Naive thymus-derived CD4-positive, alpha-beta T cell (primary cell): ENCODE results near the gene ARRB2. TPM values are rescaled to one million over a fixed set of nuclear protein-coding genes. Genes with fewer than 3 reads are reported as not detected.

ENCODE experiments used
- ATAC-seq: fragments of 150-1000 bp; cut with Tn5 transposase; 2 replicates; pipeline ENCODE4 v1.10.0; 2021; ENCODE audit warnings: mild to moderate bottlenecking, moderate library complexity
- CTCF ChIA-PET: fragments of 350-600 bp; sonication (Branson Sonifier 250); formaldehyde crosslinking; loops from one replicate; lab custom pipeline; 2021; ENCODE audit warnings: antibody characterized with exemption; lab: Charles Lee
- POLR2A ChIA-PET: fragments of 350-600 bp; sonication (Branson Sonifier 250); formaldehyde crosslinking; loops from one replicate; lab custom pipeline; 2021; ENCODE audit warnings: antibody characterized with exemption, inconsistent platforms; lab: Charles Lee
- DNase-seq, 9 donors: peaks; one replicate each; pipeline versions ENCODE4 v3.0.0 to v3.0.0-alpha.2; 2020 to 2022; ENCODE audit warnings: mixed read lengths in 1 of 9
- H3K27ac ChIP-seq: one replicate; pipeline ENCODE4 v1.7.0; 2013; ENCODE audit warnings: mild to moderate bottlenecking, low read depth, low read length, moderate library complexity
- H3K27me3 ChIP-seq, 2 donors: one replicate each; pipeline ENCODE4 v1.7.0; 2013; ENCODE audit warnings: low read length in 2 of 2, mild to moderate bottlenecking in 2 of 2, moderate library complexity in 2 of 2; ENCODE audit not compliant: control insufficient read depth in 2 of 2, insufficient read depth in 2 of 2
- H3K36me3 ChIP-seq, 3 experiments: 1 replicate in 2 of 3; 2 replicates in 1 of 3; pipeline ENCODE4 v1.7.0; 2013; ENCODE audit warnings: low read length in 3 of 3, mild to moderate bottlenecking in 3 of 3, moderate library complexity in 1 of 3; ENCODE audit not compliant: insufficient read depth in 3 of 3, control insufficient read depth in 2 of 3
- H3K4me1 ChIP-seq, 2 donors: one replicate each; pipeline ENCODE4 v1.7.0; 2013; ENCODE audit warnings: low read length in 2 of 2, mild to moderate bottlenecking in 2 of 2, moderate library complexity in 1 of 2; ENCODE audit not compliant: control insufficient read depth in 2 of 2, insufficient read depth in 2 of 2
- H3K4me3 ChIP-seq: 2 replicates; pipeline ENCODE4 v1.7.0; 2013; ENCODE audit warnings: mild to moderate bottlenecking, low read length
- H3K9me3 ChIP-seq, 3 experiments: 1 replicate in 2 of 3; 2 replicates in 1 of 3; pipeline ENCODE4 v1.7.0; 2013; ENCODE audit warnings: low read length in 3 of 3; ENCODE audit not compliant: control insufficient read depth in 2 of 3
- H3K27ac Mint-ChIP-seq, 9 donors: one replicate each; pipeline ENCODE4 v1.8.0; 2020 to 2022; ENCODE audit warnings: mixed read lengths in 9 of 9, mild to moderate bottlenecking in 8 of 9, moderate library complexity in 5 of 9, inconsistent platforms in 2 of 9
- H3K27me3 Mint-ChIP-seq, 5 donors: one replicate each; pipeline ENCODE4 v1.8.0; 2021 to 2022; ENCODE audit warnings: mixed read lengths in 5 of 5, mild to moderate bottlenecking in 1 of 5
- H3K36me3 Mint-ChIP-seq, 5 donors: one replicate each; pipeline ENCODE4 v1.8.0; 2020 to 2022; ENCODE audit warnings: mixed read lengths in 5 of 5, mild to moderate bottlenecking in 3 of 5, inconsistent platforms in 1 of 5
- H3K4me1 Mint-ChIP-seq, 7 donors: one replicate each; pipeline ENCODE4 v1.8.0; 2020 to 2022; ENCODE audit warnings: mixed read lengths in 7 of 7, mild to moderate bottlenecking in 3 of 7, inconsistent platforms in 1 of 7
- H3K4me3 Mint-ChIP-seq, 10 donors: one replicate each; pipeline ENCODE4 v1.8.0; 2020 to 2022; ENCODE audit warnings: mild to moderate bottlenecking in 10 of 10, mixed read lengths in 10 of 10, moderate library complexity in 6 of 10, inconsistent platforms in 2 of 10
- H3K9me3 Mint-ChIP-seq, 11 donors: one replicate each; pipeline ENCODE4 v1.8.0; 2020 to 2022; ENCODE audit warnings: mixed read lengths in 11 of 11, mild to moderate bottlenecking in 4 of 11, inconsistent platforms in 1 of 11, moderate library complexity in 1 of 11
- intact Hi-C, 2 donors: fragments of 100-400 bp; cut with micrococcal nuclease; formaldehyde crosslinking; loops; one replicate each; pipeline ENCODE4 v1.15.1; 2023
- polyA plus RNA-seq, 2 donors: library from polyadenylated mRNA; unstranded; fragments of 300-500 nt; fragmentation: Illumina TruSeq; gene quantifications; one replicate each; pipeline ENCODE4 v1.2.3, GENCODE V29; 2021
- total RNA-seq, 6 experiments: library from RNA in 5 of 6; stranded (reverse) in 5 of 6; gene quantifications; 1 replicate in 5 of 6; 2 replicates in 1 of 6; pipeline ENCODE4 v1.2.3 and lab custom pipeline; 2021 to 2026

The ARRB2 gene
- total and polyA plus RNA-seq, 7 experiments from 2014 or later, result 34.8 to 601 (median 343) TPM

DNA sequence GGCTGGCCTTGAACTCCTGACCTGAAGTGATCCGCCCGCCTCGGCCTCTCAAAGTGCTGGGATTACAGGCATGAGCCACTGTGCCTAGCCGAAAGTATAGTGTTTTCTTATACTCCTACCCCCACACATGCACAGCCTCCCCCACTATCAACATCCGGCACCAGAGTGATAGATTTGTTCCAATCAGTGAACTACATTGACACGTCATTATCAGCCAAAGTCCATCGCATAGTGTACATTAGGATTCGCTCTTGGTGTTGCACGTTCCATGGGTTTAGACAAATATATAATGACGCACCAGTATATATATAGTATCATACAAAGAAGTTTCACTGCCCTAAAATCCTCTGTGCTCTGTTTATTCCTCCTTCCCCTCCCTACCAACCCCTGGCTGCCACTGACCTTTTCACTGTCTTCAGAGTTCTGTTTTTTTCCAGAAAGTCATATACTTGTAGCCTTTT, 49.4 kb downstream of the ARRB2 start:
- no peak overlapping the region for H3K27ac Mint-ChIP-seq
- H3K27me3 ChIP-seq, result no peaks in the 10 kb centered on the region
- H3K9me3 ChIP-seq, result no peaks in the 10 kb centered on the region
- ATAC-seq, result peak; percentile 67
- no peak overlapping the region for H3K4me3 ChIP-seq
- no peaks in the 10 kb centered on the region for H3K4me1 Mint-ChIP-seq
- H3K4me3 Mint-ChIP-seq, result no peak overlapping the region
- H3K36me3 Mint-ChIP-seq, result no peaks in the 10 kb centered on the region
- intact Hi-C loops, result no loop called here
- no peak for DNase-seq
- CTCF ChIA-PET, result no interaction called here
- H3K27me3 Mint-ChIP-seq, result peaks cover 6 to 37% (median 7%) of the 10 kb centered on the region in 5 donors
- H3K36me3 ChIP-seq, result no peaks in the 10 kb centered on the region
- no peaks in the 10 kb centered on the region for H3K4me1 ChIP-seq
- no peaks in the 10 kb centered on the region for H3K9me3 Mint-ChIP-seq
- no peak overlapping the region for H3K27ac ChIP-seq
- POLR2A ChIA-PET, result no interaction called here

DNA sequence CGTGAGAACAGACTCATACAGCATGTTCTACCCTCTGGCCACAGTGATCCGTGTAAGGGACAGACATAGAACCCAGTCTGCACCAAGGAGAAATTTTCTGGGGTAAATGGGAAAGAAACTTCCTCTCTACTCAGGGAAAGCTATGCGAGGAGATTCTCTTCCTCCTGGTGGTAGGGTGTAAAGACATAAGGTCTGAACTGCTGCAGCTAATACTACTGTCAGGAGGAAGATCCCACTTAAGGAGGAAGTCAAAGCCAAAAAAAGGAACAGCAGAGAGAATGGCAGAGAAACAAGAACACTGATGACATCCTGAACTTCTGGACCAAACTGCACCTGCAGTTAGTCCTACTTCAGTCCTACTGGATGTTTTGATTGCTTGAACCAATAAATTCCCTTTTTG, 54.2 kb downstream of the ARRB2 start:
- no peaks in the 10 kb centered on the region for H3K4me1 Mint-ChIP-seq
- no peak overlapping the region for H3K27ac ChIP-seq

DNA sequence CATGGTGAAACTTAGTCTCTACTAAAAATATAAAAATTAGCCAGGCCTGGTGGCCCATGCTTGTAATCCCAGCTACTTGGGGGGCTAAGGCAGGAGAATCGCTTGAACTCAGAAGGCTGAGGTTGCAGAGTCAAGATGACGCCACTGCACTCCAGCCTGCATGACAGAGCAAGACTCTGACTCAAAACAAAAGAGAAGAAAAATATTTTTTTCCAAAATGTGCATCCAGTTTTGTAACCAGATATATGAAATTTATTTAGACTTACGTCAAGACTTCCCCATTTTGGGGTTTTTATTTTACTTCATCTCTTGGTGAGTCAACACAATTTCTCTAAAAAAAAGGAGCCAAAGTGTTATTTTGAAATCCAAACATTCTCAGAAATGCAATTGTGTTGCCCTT, 55.8 kb downstream of the ARRB2 start:
- Histone ChIP-seq H3K36me3 (no peaks in the 10 kb centered on the region), H3K4me1 (no peaks in the 10 kb centered on the region), H3K27me3 (no peaks in the 10 kb centered on the region), H3K27ac (no peak overlapping the region), H3K9me3 (no peaks in the 10 kb centered on the region), H3K4me3 (no peak overlapping the region)
- H3K4me1 Mint-ChIP-seq, result peaks cover 0 to 7% (median 0%) of the 10 kb centered on the region in 7 donors
- DNase-seq (no peak), ATAC-seq (peak; percentile 72)
- CTCF ChIA-PET, result no interaction called here
- H3K27me3 Mint-ChIP-seq, result peaks cover 0 to 9% (median 3%) of the 10 kb centered on the region in 5 donors
- no peaks in the 10 kb centered on the region for H3K9me3 Mint-ChIP-seq
- no peaks in the 10 kb centered on the region for H3K36me3 Mint-ChIP-seq
- POLR2A ChIA-PET, result no interaction called here
- intact Hi-C loops, result no loop called here
- no peak overlapping the region for H3K27ac Mint-ChIP-seq
- H3K4me3 Mint-ChIP-seq, result no peak overlapping the region

More for the DNA sequence above, 54.2 kb downstream of the ARRB2 start:
- Histone ChIP-seq H3K27me3 (no peaks in the 10 kb centered on the region), H3K4me3 (no peak overlapping the region), H3K4me1 (no peaks in the 10 kb centered on the region), H3K36me3 (no peaks in the 10 kb centered on the region), H3K9me3 (no peaks in the 10 kb centered on the region)
- ChIA-PET POLR2A (no interaction called here), CTCF (no interaction called here)
- intact Hi-C loops, result no loop called here
- Mint-ChIP-seq H3K27ac (no peak overlapping the region), H3K9me3 (no peaks in the 10 kb centered on the region), H3K4me3 (no peak overlapping the region), H3K36me3 (no peaks in the 10 kb centered on the region), H3K27me3 (peaks cover 0 to 18% (median 6%) of the 10 kb centered on the region in 5 donors)
- DNase-seq, result no peak
- peak; percentile 49 for ATAC-seq

DNA sequence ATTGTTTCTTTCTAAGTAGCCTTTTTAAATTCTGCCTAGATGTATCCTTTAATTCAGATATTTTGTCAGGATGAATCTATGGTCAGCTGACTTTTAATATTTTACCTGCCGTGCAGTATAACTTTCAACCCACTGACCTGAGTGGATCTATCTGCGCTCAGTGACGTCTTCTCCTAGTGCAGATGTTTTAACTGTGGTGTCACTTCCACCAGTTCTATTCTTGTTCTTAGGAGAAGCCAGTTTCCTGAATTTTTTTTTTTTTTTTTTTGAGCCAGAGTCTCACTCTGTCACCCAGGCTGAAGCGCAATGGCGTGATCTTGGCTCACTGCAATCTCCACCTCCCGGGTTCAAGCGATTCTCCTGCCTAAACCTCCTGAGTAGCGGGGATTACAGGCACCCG, 56.3 kb downstream of the ARRB2 start:
- H3K4me1 Mint-ChIP-seq, result peaks cover 3 to 13% (median 5%) of the 10 kb centered on the region in 7 donors

DNA sequence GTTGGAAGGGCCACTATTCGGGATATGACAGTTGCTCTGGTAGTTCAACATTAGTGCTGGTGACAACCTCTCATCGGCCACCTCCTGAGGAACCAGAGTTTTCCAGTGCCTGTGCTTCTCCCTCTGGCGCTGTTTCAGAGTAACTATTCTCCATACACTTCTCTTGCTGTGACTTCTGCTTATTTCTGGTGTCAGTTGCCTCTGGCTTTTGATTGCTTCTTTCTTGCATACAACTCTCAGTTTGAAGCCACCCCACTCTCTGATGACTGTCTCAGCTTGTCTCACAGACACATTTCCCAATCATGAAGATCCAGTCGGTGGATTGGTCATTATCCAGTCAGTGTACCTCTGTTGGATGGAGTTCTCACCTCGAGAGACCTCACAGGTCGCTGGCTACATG, 57.9 kb downstream of the ARRB2 start:
- peaks cover 6 to 17% (median 7%) of the 10 kb centered on the region in 7 donors for H3K4me1 Mint-ChIP-seq
- H3K27ac Mint-ChIP-seq, result no peak overlapping the region
- ATAC-seq (peak; percentile 56), DNase-seq (no peak)
- Histone ChIP-seq H3K4me3 (no peak overlapping the region), H3K27ac (no peak overlapping the region), H3K4me1 (peaks cover 0 to 7% of the 10 kb centered on the region in 2 donors), H3K27me3 (no peaks in the 10 kb centered on the region), H3K9me3 (no peaks in the 10 kb centered on the region), H3K36me3 (no peaks in the 10 kb centered on the region)
- peaks cover 0 to 10% (median 4%) of the 10 kb centered on the region in 5 donors for H3K27me3 Mint-ChIP-seq
- ChIA-PET POLR2A (no interaction called here), CTCF (no interaction called here)
- H3K9me3 Mint-ChIP-seq, result no peaks in the 10 kb centered on the region
- H3K36me3 Mint-ChIP-seq, result no peaks in the 10 kb centered on the region
- no peak overlapping the region for H3K4me3 Mint-ChIP-seq
- intact Hi-C loops, result no loop called here

More for the DNA sequence above, 56.3 kb downstream of the ARRB2 start:
- POLR2A ChIA-PET, result no interaction called here
- intact Hi-C loops, result no loop called here
- Mint-ChIP-seq H3K36me3 (no peaks in the 10 kb centered on the region), H3K4me3 (no peak overlapping the region), H3K27ac (no peak overlapping the region), H3K27me3 (peaks cover 0 to 9% (median 3%) of the 10 kb centered on the region in 5 donors), H3K9me3 (no peaks in the 10 kb centered on the region)
- no peaks in the 10 kb centered on the region for H3K9me3 ChIP-seq
- H3K36me3 ChIP-seq, result no peaks in the 10 kb centered on the region
- ATAC-seq, result peak; percentile 38
- no peaks in the 10 kb centered on the region for H3K27me3 ChIP-seq
- H3K27ac ChIP-seq, result no peak overlapping the region
- CTCF ChIA-PET, result no interaction called here
- H3K4me3 ChIP-seq, result no peak overlapping the region
- peaks cover 0 to 4% of the 10 kb centered on the region in 2 donors for H3K4me1 ChIP-seq
- no peak for DNase-seq

DNA sequence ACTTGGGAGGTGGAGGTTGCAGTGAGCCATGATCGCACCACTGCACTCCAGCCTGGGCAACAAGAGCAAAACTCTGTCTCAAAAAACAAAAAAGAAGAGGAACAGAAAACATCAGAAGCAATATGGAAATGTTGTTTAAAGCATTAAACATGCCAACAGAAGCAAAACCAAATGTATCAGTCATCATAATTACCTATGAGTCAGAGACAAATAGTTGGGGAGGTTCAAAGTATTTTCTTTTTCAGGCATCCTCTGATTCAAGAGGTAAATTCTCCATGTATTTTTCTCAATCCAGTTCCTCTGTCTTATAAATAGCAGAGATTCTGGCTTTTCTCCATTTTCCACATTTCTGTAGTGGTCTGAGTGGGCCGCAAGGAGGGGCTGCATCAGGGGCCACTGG, 59.2 kb downstream of the ARRB2 start:
- Histone ChIP-seq H3K36me3 (no peaks in the 10 kb centered on the region), H3K4me1 (peaks cover 0 to 7% of the 10 kb centered on the region in 2 donors), H3K4me3 (no peak overlapping the region), H3K27ac (no peak overlapping the region), H3K27me3 (no peaks in the 10 kb centered on the region), H3K9me3 (no peaks in the 10 kb centered on the region)
- Mint-ChIP-seq H3K4me3 (no peak overlapping the region), H3K27me3 (peaks cover 0 to 9% (median 6%) of the 10 kb centered on the region in 5 donors), H3K9me3 (no peaks in the 10 kb centered on the region), H3K36me3 (no peaks in the 10 kb centered on the region), H3K27ac (no peak overlapping the region), H3K4me1 (peaks cover 6 to 17% (median 7%) of the 10 kb centered on the region in 7 donors)
- ChIA-PET POLR2A (no interaction called here), CTCF (no interaction called here)
- DNase-seq (no peak), ATAC-seq (no peak)
- intact Hi-C loops, result no loop called here
